Skeletal muscle satellite cell (primary cell): Measurements from ENCODE around the gene GATAD2A.

Experiments used
- H3K27me3 ChIP-seq: 2 replicates; pipeline ENCODE4 v1.7.0; 2013; ENCODE audit warnings: low read length; ENCODE audit not compliant: control insufficient read depth, insufficient read depth
- H3K36me3 ChIP-seq: 2 replicates; pipeline ENCODE4 v1.7.0; 2013; ENCODE audit warnings: mild to moderate bottlenecking, control low read depth, low read length; ENCODE audit not compliant: insufficient read depth
- H3K4me1 ChIP-seq: 2 replicates; pipeline ENCODE4 v1.7.0; 2013; ENCODE audit warnings: low read length; ENCODE audit not compliant: control insufficient read depth, insufficient read depth
- H3K4me2 ChIP-seq: 2 replicates; pipeline ENCODE4 v1.7.0; 2013; ENCODE audit warnings: mild to moderate bottlenecking, low read length
- H3K4me3 ChIP-seq: 2 replicates; pipeline ENCODE4 v1.7.0; 2013; ENCODE audit warnings: low read length
- H3K9ac ChIP-seq: 2 replicates; pipeline ENCODE4 v1.7.0; 2013; ENCODE audit warnings: mild to moderate bottlenecking, low read depth, low read length, moderate library complexity
- H3K9me3 ChIP-seq: replicated peaks from 2 replicates; pipeline ENCODE4 v1.7.0; 2013; ENCODE audit warnings: mild to moderate bottlenecking, control low read depth, low read length

The GATAD2A gene

DNA sequence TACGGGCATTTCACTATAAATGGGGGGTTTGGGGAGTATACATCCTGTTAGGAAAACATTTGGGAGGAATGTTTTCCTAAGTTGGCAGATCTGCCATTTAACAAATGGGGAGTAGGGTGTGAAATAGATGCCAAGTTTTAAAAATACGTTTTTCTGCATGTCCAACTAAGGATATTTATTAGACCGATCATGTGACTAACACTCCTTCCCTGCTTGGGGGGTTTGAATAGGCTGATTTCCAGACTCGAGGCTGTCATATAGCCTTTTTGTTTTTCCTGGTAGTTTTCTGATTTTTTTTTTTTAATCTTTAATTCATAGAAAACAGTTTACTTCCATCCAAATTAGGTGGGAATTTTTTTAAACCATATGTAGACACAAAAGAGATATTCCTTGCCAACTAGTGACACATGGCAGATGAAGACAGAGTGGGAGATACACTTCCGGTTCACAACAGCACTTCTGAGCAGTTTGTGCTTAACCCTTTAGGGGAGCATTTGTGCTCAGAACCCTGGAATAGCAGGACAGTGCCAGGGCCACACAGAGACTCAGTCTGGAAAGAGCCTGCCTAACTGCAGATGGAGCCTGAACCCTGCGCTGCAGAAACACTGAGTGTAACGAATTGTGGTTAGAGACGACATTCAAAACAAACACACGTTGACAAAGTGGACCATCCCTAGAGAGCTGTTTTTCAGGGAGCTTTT is 5.6 kb upstream of the GATAD2A start:
- peak overlapping the region; percentile 41 for H3K4me3 ChIP-seq
- peaks cover 33% of the 10 kb centered on the region for H3K4me1 ChIP-seq
- no peaks in the 10 kb centered on the region for H3K36me3 ChIP-seq
- H3K4me2 ChIP-seq, result peak overlapping the region; percentile 60
- no peaks in the 10 kb centered on the region for H3K9me3 ChIP-seq
- no peaks in the 10 kb centered on the region for H3K27me3 ChIP-seq
- peak overlapping the region; percentile 43 for H3K9ac ChIP-seq

DNA sequence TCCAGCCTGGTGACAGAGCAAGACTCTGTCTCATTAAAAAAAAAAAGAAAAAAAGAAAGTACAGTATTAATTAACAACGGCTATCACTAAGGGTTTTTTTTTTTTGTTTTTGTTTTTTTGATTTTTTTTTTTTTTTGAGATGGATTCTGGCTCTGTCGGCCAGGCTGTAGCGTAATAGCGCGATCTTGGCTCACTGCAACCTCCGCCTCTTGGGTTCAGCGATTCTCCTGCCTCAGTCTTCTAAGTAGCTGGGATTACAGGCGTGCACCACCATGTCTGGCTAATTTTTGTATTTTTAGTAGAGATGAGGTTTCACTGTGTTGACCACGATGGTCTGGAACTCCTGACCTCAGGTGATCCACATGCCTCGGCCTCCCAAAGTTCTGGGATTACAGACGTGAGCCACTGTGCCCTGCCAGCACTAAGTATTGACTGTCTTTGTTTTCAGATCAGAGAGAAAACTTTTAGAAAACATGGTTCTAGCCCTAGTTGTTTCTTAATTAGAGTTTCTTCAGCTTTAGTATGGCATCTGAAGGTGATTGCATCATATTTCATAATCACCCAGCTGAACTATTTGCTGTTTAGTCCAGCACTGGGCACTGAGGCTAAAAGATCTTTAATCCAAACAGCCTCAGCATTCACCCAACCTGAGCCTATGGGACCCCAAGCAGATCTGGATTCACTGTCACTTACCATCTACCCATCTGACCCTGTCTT is 2.7 kb upstream of the GATAD2A start:
- Histone ChIP-seq H3K9ac (no peak overlapping the region), H3K4me1 (peaks cover 43% of the 10 kb centered on the region), H3K4me3 (no peak overlapping the region), H3K4me2 (peak overlapping the region; percentile 8), H3K9me3 (no peaks in the 10 kb centered on the region), H3K36me3 (no peaks in the 10 kb centered on the region), H3K27me3 (no peaks in the 10 kb centered on the region)

DNA sequence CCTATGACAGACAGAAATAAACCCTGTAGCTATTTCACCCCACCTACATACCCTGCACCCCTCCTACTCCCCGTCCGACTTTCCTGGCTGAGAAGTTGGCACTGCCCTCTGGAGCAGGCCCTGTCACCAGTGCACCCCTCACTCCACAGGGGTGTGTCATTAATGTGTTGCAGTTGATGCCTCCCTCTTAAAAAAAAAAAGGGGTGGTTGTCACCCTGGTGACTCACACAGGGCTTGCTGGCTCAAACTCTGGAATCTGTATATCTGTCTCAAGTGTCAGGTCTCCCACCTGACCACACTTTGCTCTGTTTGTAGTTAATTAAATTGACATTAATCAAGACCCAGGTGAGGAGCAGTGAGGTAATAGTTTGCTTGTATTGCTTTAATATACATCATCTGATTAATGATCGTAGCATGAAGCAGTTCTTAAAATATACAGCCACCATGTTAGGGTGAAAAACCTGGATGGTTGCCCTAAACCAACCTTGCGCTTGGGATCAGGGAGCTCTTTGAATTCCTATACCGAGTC is 2.0 kb upstream of the GATAD2A start:
- H3K9ac ChIP-seq, result no peak overlapping the region
- no peaks in the 10 kb centered on the region for H3K9me3 ChIP-seq
- no peaks in the 10 kb centered on the region for H3K36me3 ChIP-seq
- peaks cover 45% of the 10 kb centered on the region for H3K4me1 ChIP-seq
- peak overlapping the region; percentile 8 for H3K4me2 ChIP-seq
- no peak overlapping the region for H3K4me3 ChIP-seq
- H3K27me3 ChIP-seq, result no peaks in the 10 kb centered on the region

DNA sequence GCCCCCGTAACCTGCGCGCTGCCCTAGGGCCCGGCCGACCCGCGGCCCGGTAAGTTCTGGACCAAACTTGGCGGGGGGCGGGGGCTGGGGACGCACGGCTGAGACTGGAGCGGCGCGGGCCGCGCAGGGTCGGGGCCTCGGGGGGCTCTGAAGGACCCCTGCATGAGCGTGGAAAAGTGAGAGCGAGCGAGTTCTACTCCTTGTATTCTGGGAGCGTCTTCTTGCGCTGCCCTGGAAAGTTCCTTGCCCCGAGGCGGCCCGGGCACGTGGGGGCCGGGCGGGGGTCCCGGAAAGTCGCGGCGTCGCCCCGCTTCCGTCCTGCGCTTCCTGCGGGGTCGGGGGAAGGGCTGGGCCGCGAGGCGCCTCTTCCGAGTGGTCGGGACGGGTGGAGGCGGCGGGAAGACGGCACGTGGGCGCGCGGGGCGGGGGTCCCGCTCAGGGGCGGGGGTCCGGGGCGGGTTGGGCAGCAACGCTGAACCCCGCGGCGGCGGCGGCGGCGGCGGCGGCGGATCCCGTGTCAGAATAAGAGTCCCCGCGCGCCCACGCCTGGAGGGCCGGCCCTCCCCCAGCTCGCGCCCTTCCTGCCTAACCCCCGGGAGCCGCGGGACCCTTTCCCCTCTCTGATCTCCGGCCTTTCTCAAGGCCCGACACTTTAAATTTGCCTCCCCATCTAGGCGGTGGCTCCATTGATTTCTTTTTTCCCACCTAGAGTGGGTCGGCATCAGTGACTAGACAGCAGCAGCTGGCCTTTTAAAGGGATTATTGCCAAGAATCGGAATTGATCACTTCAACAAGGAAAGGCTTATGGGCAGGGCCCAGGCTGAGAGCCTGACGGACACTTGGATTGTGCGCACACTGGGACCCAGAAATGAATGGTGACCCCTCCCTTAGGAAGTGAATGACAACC is 749 bp downstream of the GATAD2A start:
- Histone ChIP-seq H3K4me2 (peak overlapping the region; percentile 96), H3K4me3 (peak overlapping the region; percentile 86), H3K4me1 (peaks cover 56% of the 10 kb centered on the region), H3K9ac (peak overlapping the region; percentile 86), H3K9me3 (no peaks in the 10 kb centered on the region), H3K27me3 (no peaks in the 10 kb centered on the region), H3K36me3 (no peaks in the 10 kb centered on the region)

DNA sequence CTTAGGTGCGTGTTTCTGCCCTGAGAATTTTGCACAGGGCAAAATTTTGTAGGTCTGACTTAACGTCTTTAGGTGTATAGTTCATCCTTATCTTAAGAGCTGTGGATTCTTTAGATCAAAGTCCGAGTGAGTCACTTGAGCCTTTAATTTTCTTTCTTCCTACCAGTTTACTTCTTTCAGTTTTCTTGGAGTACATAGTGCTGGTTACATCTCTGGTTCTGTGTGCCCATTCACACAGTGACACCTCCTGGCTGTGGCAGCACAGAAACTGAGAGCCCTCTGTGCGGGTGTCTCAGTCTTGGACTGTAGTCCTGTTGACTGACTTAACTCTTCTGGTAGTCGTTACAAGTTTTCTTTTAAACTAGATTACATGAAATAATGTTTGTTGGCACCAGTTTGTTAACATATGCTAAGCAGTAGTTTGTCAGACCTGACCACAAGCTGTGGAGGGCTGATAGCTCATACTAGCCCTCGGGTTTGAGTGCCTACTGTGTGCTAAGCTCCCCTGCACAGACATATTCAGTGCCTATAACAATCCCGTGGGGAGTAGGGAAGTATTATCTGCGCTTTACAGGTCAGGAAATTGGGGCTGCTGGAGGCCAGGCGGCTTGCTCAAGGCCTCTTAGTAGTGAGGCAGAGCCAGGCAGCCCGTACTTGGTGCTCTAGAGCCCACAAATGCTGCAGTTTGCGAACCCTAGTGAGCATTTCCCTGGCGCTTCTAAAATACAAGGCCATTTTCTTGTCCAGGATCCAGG is 1.6 kb downstream of the GATAD2A start:
- H3K27me3 ChIP-seq, result no peaks in the 10 kb centered on the region
- peak overlapping the region; percentile 86 for H3K9ac ChIP-seq
- H3K36me3 ChIP-seq, result no peaks in the 10 kb centered on the region
- peak overlapping the region; percentile 96 for H3K4me2 ChIP-seq
- H3K4me3 ChIP-seq, result peak overlapping the region; percentile 86
- peaks cover 60% of the 10 kb centered on the region for H3K4me1 ChIP-seq
- H3K9me3 ChIP-seq, result no peaks in the 10 kb centered on the region

DNA sequence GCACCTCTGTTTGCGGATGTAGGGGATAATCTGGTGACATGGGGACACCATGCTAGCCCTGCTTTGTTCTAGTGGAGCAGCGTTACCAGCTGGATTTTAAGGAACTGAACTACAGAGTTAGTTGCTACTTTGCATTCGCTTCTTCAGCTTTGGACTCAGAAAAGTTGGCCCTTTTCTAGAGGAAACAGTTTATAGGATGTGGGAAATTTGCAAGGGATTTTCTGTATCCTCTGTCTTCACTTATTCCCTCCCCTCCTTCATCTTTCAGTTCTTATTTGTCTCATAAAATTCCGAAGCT is 2.1 kb downstream of the GATAD2A start:
- no peaks in the 10 kb centered on the region for H3K9me3 ChIP-seq
- H3K9ac ChIP-seq, result peak overlapping the region; percentile 86
- H3K4me1 ChIP-seq, result peaks cover 59% of the 10 kb centered on the region
- peak overlapping the region; percentile 96 for H3K4me2 ChIP-seq
- peak overlapping the region; percentile 86 for H3K4me3 ChIP-seq
- no peaks in the 10 kb centered on the region for H3K36me3 ChIP-seq
- no peaks in the 10 kb centered on the region for H3K27me3 ChIP-seq

DNA sequence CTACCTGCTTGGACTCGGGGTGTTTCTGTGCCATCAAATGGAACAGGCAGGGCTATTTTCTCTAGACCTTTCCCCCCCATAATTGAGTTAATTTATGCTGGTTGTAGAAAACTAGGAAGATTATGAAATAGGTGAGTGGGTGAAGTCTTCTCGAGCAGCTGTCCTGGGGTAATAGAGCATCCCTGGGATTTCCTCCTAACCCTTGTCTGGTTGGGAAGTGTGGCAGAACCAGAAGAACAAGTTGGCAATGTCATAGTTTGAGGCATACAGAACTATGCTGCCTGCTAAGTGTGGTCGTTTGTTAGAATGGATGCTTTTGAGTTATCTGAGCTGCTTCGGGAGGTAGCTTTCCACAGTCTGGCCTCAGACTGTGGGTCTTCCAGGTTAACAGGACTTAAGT is 3.7 kb downstream of the GATAD2A start:
- H3K9me3 ChIP-seq, result no peaks in the 10 kb centered on the region
- H3K9ac ChIP-seq, result no peak overlapping the region
- no peaks in the 10 kb centered on the region for H3K36me3 ChIP-seq
- peaks cover 44% of the 10 kb centered on the region for H3K4me1 ChIP-seq
- H3K4me3 ChIP-seq, result no peak overlapping the region
- no peaks in the 10 kb centered on the region for H3K27me3 ChIP-seq
- H3K4me2 ChIP-seq, result peak overlapping the region; percentile 16

DNA sequence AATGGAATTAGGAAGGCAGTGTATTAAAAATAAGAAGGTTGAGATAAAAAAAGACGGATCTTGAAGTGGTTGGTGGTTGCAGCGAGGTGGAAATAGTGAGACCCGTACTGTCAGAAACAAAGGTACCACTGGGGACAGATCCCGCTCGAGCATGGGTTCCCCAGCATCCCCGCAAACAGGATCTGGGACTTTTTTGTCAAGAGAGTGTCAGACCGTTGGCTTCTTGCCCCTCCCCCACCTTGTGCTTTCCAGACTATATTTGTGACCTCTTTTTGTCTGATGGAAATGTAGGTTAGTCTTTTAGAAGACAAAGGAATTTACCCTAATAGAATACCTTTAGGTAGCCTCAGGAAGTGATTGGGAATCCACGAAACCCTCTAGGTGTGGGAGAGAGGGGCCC is 4.2 kb downstream of the GATAD2A start:
- H3K4me3 ChIP-seq, result no peak overlapping the region
- H3K4me1 ChIP-seq, result peaks cover 44% of the 10 kb centered on the region
- H3K4me2 ChIP-seq, result no peak overlapping the region
- H3K9ac ChIP-seq, result no peak overlapping the region
- no peaks in the 10 kb centered on the region for H3K9me3 ChIP-seq
- H3K27me3 ChIP-seq, result no peaks in the 10 kb centered on the region
- H3K36me3 ChIP-seq, result no peaks in the 10 kb centered on the region

DNA sequence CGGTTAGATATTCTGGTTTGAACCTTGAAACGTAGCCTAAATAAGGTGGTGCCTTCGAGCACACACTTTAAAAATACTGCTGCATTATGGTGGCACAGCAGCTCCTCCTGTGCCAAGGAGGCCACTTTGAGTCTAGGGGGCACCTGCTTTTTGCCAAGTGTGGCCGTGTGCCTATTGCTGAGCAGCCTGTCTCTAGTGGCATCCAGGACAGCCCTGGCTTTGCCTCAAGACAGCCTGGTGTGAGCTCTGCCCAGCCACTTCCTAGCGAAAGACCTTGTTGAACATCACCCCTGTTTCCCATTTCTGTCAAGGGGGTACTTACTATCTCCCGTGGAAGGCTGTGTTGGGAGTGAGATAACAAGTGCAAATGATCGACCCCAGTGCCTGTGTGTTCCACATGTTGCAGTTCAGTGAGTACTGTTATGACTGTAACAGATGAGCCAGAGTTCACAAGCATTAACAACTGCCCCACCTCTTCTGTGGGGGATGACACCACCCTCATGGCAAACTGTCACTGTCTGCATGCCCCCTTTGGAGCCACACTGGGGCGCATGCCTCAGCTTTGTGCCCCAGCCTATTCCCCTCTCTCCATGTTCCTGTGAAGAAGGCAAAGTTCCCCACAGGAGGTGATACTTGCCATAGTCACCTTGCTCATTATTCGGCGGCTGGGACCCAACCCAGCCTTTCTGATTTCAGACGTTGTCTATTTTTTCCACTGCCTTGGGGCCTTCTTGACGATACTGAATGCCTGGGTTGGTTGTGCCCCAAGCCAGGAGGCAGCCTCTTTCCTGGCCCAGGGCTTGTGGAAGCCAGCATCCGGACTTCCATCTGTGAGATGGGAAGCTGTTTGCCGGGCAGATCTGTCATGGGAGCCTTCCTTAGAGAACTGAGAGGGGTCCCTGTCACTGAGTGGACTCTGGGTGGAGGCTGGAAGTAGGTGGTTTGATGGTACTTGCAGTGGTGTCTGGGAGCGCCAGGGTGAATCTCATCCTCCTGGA is 5.4 kb downstream of the GATAD2A start:
- Histone ChIP-seq H3K4me3 (no peak overlapping the region), H3K4me1 (peaks cover 38% of the 10 kb centered on the region), H3K9ac (no peak overlapping the region)

DNA sequence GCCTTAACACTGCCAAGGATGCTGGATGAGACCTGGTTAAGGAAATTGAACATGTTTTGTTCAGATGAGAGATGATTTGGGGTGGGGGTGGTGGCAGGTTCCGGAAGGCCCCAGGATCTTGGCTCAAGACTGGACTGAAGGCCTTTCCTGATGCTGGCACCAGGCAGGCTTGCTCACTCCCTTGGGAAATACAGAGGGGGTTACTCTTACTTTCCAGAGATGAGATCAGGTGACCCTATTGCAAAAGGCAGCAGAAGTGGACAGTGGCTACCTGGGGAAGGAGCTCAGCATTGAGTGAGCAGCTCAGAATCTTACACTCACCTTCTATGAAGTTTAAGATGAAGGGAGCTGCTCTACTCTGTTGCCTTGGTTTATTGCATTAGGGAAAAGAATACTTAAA is 10.8 kb downstream of the GATAD2A start:
- H3K4me1 ChIP-seq, result peaks cover 37% of the 10 kb centered on the region
- no peaks in the 10 kb centered on the region for H3K9me3 ChIP-seq
- no peak overlapping the region for H3K4me2 ChIP-seq
- H3K4me3 ChIP-seq, result no peak overlapping the region
- no peaks in the 10 kb centered on the region for H3K27me3 ChIP-seq
- no peak overlapping the region for H3K9ac ChIP-seq
- peaks cover 4% of the 10 kb centered on the region for H3K36me3 ChIP-seq

More for the DNA sequence above, 5.4 kb downstream of the GATAD2A start:
- H3K27me3 ChIP-seq, result no peaks in the 10 kb centered on the region
- no peaks in the 10 kb centered on the region for H3K9me3 ChIP-seq
- H3K4me2 ChIP-seq, result no peak overlapping the region
- H3K36me3 ChIP-seq, result peaks cover under 1% of the 10 kb centered on the region
